ENCODE data around the gene CELA3B. TPM values are rescaled to one million over a fixed set of nuclear protein-coding genes. Genes with fewer than 3 reads are reported as not detected.
"Not testable (repeated sequence)": the region's sequence is repeated elsewhere in the genome, so short reads cannot be mapped to it uniquely, and the experiment has no call there.

CELA3B gene
- total and polyA plus RNA-seq, 2 of the 13 experiments (the other 11 are each of a cell fraction or from before 2014, with no cell fraction given), result 0.34 TPM; not detected in 1

GRCh38 chr1:21998624-21999294 lies 21.9 kb downstream of the CELA3B start:
- TF ChIP-seq ZFX (CRISPR knock-in tag; IDR thresholded peaks at IDR 0.05; ENCODE audit: low read depth), result 0 out of 2 replicates have a peak, but pooled peaks have one; percentile 14
- H3K27me3 ChIP-seq (ENCODE audit: control insufficient read depth in 1 of 2, insufficient read depth in 2 of 2, low read length in 2 of 2); BruUV-seq (replicated peaks); H4K20me1 ChIP-seq (ENCODE audit: insufficient read depth, low read length); H3K79me2 ChIP-seq (ENCODE audit: insufficient read depth, low read length); ATAC-seq; H2AFZ ChIP-seq (ENCODE audit: low read length); DNase-seq (ENCODE audit: low spot score); H3K36me3 ChIP-seq (replicated peaks in 1 of 2; ENCODE audit: control insufficient read depth in 1 of 2, insufficient read depth in 2 of 2, low read length in 2 of 2); intact Hi-C loops (cut with micrococcal nuclease; ENCODE audit: unreplicated experiment); H3K9me3 ChIP-seq (ENCODE audit: low read length); CTCF ChIA-PET (ENCODE audit: low intra/inter-chr PET ratio, low total read pairs); in situ Hi-C loops (cut with HindIII; ENCODE audit: extremely low pct_ligation_motif_present, low pct_unique_long_range_greater_than_20kb); FAIRE-seq: not testable (repeated sequence)
- Histone ChIP-seq H3K27ac (ENCODE audit: extremely low read length, insufficient read depth, low read length) (peak overlapping the region; percentile 76), H3K4me2 (ENCODE audit: low read depth, low read length) (peak overlapping the region; percentile 47), H3K4me1 (ENCODE audit: insufficient read depth, low read length) (peaks cover 85% of the 10 kb centered on the region), H3K4me3 (replicated peaks in 1 of 3; ENCODE audit: insufficient read depth in 1 of 3, low read depth in 2 of 3, low read length in 3 of 3) (peak overlapping the region in 1 of 3 experiments; percentile 15; a peak in 1 of 6 replicates), H3K9ac (ENCODE audit: insufficient read depth, low read depth, low read length) (peak overlapping the region; percentile 52)
- POLR2A ChIA-PET, result interaction anchor here (1.0 kb wide), 1 partner anchor 54 kb away, joined by 4 read pairs; the partner anchor contains the start of gene CDC42
- 65% methylated on average over 6 of the region's 15 CpGs for WGBS (ENCODE audit: low lambda C conversion rate)

- CTCF ChIA-PET (ENCODE audit: low intra/inter-chr PET ratio, low total read pairs); H3K79me2 ChIP-seq (ENCODE audit: insufficient read depth, low read length); DNase-seq (ENCODE audit: low spot score); H2AFZ ChIP-seq (ENCODE audit: low read length); H3K4me2 ChIP-seq (ENCODE audit: low read depth, low read length); BruUV-seq (replicated peaks); H3K27me3 ChIP-seq (ENCODE audit: control insufficient read depth in 1 of 2, insufficient read depth in 2 of 2, low read length in 2 of 2); H3K4me3 ChIP-seq (replicated peaks in 1 of 3; ENCODE audit: insufficient read depth in 1 of 3, low read depth in 2 of 3, low read length in 3 of 3); intact Hi-C loops (cut with micrococcal nuclease; ENCODE audit: unreplicated experiment); in situ Hi-C loops (cut with HindIII; ENCODE audit: extremely low pct_ligation_motif_present, low pct_unique_long_range_greater_than_20kb); H3K27ac ChIP-seq (ENCODE audit: extremely low read length, insufficient read depth, low read length); FAIRE-seq; H3K9ac ChIP-seq (ENCODE audit: insufficient read depth, low read depth, low read length); ATAC-seq; H3K9me3 ChIP-seq (ENCODE audit: low read length); POLR2A ChIA-PET; H4K20me1 ChIP-seq (ENCODE audit: insufficient read depth, low read length); H3K36me3 ChIP-seq (replicated peaks in 1 of 2; ENCODE audit: control insufficient read depth in 1 of 2, insufficient read depth in 2 of 2, low read length in 2 of 2): not testable (repeated sequence)
- peaks cover 76% of the 10 kb centered on the region for H3K4me1 ChIP-seq (ENCODE audit: insufficient read depth, low read length)
- WGBS (ENCODE audit: low lambda C conversion rate), result 80% methylated on average over 6 of the region's 7 CpGs
Observed at GRCh38 chr1:21999645-22000044, 22.8 kb downstream of the CELA3B start.

All from HepG2 (cell line).